Measurements from ENCODE around the gene TBC1D22A.

GRCh38 chr22:47166033-47166404, 403.6 kb downstream of the TBC1D22A start:
- TF ChIP-seq CTCF (IDR thresholded peaks at IDR 0.05) (no peak), POLR2A (IDR thresholded peaks at IDR 0.05) (no peak)
